ENCODE measurements around the gene CRMP1.
"Not testable (repeated sequence)": the region's sequence is repeated elsewhere in the genome, so short reads cannot be mapped to it uniquely, and the experiment has no call there.

The CRMP1 gene

DNA sequence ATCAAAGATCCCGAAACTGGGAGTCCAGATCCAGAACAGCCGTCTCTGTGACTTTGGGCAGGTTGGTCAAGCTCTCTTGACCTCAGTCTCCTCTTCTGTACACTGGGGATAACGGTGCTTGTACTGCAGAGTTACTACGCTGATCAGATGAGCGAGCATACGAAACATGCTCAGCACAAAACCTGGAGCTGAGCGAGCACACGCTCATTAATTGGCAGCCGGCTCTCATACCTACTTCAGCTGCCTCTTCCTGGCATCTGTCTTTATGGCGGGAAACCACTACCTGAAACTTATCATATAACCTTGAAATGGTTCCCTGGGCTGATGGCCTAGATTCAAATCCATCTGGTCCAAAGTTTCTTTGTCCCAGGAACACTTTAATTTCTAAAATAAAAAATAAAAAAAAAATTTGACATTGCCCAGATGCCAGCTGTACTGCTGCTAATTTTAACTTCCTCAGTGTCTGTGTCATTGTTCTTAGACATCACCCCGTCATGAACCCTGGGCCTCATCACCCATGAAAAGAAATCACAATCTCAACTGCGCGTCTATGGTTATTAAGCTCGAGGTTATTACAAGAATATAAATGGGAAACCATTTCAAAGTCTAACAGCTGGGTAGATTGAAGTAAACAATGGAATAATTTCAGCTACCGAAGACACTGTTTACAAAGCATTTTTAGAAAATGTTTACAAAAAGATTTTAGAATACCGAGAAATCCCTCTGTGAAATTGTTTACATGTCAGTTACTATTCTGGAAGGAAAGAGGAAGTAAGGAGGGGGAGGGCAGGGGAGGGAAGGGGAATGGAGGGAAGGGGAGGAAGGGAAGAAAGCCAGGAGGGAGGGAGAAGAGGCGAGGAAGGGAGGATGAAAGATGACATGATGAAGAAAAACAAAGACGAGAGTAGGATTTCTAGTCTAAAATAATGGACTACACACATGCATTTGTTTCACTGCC, 49.0 kb downstream of the CRMP1 start:
- Histone ChIP-seq H3K27ac (ENCODE audit: low read length) (no peak overlapping the region), H3K4me1 (ENCODE audit: insufficient read depth, low read length) (no peaks in the 10 kb centered on the region), H3K4me3 (ENCODE audit: low read length) (no peak overlapping the region), H3K9me3 (ENCODE audit: insufficient read depth, low read depth, low read length) (no peaks in the 10 kb centered on the region), H3K36me3 (ENCODE audit: insufficient read depth, low read depth, low read length) (peaks cover 76% of the 10 kb centered on the region), H3K9ac (ENCODE audit: low read depth, low read length) (no peak overlapping the region), H3K27me3 (ENCODE audit: insufficient read depth, low read length) (no peaks in the 10 kb centered on the region)

DNA sequence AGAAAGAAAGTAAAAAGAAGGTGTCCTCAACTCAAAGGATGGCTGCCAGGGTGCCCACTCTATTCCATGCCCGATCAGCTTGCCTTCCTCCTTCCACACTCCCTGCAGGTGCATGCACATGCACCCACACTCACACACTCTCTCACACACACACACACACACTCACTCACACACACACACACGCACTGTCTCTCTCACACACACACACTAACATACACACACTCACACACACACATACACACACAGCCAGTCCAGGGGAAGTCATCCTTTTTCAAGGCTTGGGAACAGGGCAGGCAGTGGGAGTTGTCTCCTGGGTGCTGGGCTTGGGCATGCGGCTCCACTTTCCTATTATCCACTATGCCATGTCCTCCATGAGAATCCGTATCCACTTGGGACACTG, 50.4 kb downstream of the CRMP1 start:
- Histone ChIP-seq H3K9me3 (ENCODE audit: insufficient read depth, low read depth, low read length) (no peaks in the 10 kb centered on the region), H3K27ac (ENCODE audit: low read length) (no peak overlapping the region), H3K4me3 (ENCODE audit: low read length) (no peak overlapping the region), H3K9ac (ENCODE audit: low read depth, low read length) (no peak overlapping the region), H3K4me1 (ENCODE audit: insufficient read depth, low read length) (no peaks in the 10 kb centered on the region), H3K36me3 (ENCODE audit: insufficient read depth, low read depth, low read length) (peaks cover 75% of the 10 kb centered on the region), H3K27me3 (ENCODE audit: insufficient read depth, low read length) (no peaks in the 10 kb centered on the region)

DNA sequence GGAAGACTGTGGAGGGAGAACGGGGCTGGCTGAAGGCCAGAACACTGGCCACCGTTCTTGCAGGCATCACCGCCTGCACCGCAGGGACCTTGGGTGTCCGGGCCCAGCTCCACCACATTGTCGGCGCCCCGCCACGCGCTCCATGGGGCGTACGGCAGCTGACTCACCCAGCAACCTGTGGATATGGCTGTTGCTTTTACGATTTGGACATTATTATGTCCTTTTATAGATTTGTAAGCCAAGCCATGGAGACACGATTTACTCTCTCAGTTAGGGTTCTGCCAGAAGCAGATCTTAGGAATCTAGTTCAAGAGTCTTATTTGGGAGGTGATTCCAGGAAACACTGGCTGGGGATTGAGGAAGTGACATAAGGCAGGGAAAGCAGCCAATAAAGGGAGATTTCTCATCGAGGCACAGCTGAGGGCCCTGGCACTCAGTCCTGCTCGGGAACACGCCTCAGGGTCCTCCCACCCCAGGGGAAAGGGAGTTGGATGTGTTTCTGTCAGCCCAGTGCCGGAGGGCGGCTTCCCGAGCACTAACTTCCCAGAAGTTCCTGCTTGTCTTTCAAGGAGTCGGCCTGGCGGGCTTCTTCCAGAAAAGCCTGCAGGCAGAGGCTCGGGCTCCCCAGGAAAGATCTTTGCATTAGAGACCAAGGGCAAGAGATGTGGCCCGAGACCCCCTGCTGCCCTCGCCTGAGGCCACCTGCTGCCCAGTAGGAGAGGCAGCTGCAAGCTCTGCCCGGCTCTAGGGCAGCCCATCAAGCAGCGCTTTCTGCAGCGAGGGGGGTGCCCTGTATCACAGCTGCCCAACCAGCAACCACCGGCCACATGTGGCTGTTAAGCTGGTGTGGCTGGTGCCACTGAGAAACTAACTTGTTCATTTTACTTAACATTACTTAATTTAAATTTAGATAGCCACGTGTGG, 52.9 kb downstream of the CRMP1 start:
- Histone ChIP-seq H3K4me3 (ENCODE audit: low read length) (no peak overlapping the region), H3K9ac (ENCODE audit: low read depth, low read length) (no peak overlapping the region), H3K4me1 (ENCODE audit: insufficient read depth, low read length) (no peaks in the 10 kb centered on the region), H3K27me3 (ENCODE audit: insufficient read depth, low read length) (no peaks in the 10 kb centered on the region), H3K36me3 (ENCODE audit: insufficient read depth, low read depth, low read length) (peaks cover 82% of the 10 kb centered on the region), H3K9me3 (ENCODE audit: insufficient read depth, low read depth, low read length) (no peaks in the 10 kb centered on the region), H3K27ac (ENCODE audit: low read length) (no peak overlapping the region)

- H3K27me3 ChIP-seq (ENCODE audit: insufficient read depth, low read length): no peaks in the 10 kb centered on the region
These were observed 53.6 kb downstream of the CRMP1 start for GRCh38 chr4:5839332-5839731.

DNA sequence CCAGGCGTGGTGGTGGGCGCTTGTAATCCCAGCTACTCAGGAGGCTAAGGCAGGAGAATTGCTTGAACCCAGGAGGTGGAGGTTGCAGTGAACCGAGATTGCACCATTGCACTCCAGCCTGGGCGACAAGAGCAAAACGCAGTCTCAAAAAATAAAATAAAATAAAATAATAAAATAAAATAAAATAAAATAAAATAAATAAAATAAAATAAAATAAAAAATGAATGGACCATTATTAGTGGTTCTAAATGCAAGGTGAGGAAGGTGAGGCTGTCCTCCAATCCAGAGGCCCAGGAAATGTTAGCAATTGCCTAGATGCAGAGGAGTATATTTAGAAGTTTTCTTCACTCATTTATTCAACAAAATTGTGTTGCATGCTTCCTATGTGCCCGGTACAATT, 55.4 kb downstream of the CRMP1 start:
- H3K9me3 ChIP-seq (ENCODE audit: insufficient read depth, low read depth, low read length); H3K27ac ChIP-seq (ENCODE audit: low read length); H3K27me3 ChIP-seq (ENCODE audit: insufficient read depth, low read length); H3K9ac ChIP-seq (ENCODE audit: low read depth, low read length); H3K4me1 ChIP-seq (ENCODE audit: insufficient read depth, low read length); H3K4me3 ChIP-seq (ENCODE audit: low read length): not testable (repeated sequence)
- H3K36me3 ChIP-seq (ENCODE audit: insufficient read depth, low read depth, low read length): peaks cover 85% of the 10 kb centered on the region

More at GRCh38 chr4:5839332-5839731, 53.6 kb downstream of the CRMP1 start:
- no peak overlapping the region for H3K9ac ChIP-seq (ENCODE audit: low read depth, low read length)
- H3K36me3 ChIP-seq (ENCODE audit: insufficient read depth, low read depth, low read length): peaks cover 83% of the 10 kb centered on the region
- no peaks in the 10 kb centered on the region for H3K4me1 ChIP-seq (ENCODE audit: insufficient read depth, low read length)
- no peaks in the 10 kb centered on the region for H3K9me3 ChIP-seq (ENCODE audit: insufficient read depth, low read depth, low read length)
- H3K4me3 ChIP-seq (ENCODE audit: low read length): no peak overlapping the region
- H3K27ac ChIP-seq (ENCODE audit: low read length): no peak overlapping the region

GRCh38 chr4:5836943-5837342, 55.9 kb downstream of the CRMP1 start:
- Histone ChIP-seq H3K4me1 (ENCODE audit: insufficient read depth, low read length) (no peaks in the 10 kb centered on the region), H3K9ac (ENCODE audit: low read depth, low read length) (no peak overlapping the region), H3K4me3 (ENCODE audit: low read length) (no peak overlapping the region), H3K27ac (ENCODE audit: low read length) (no peak overlapping the region), H3K27me3 (ENCODE audit: insufficient read depth, low read length) (no peaks in the 10 kb centered on the region), H3K36me3 (ENCODE audit: insufficient read depth, low read depth, low read length) (peaks cover 86% of the 10 kb centered on the region), H3K9me3 (ENCODE audit: insufficient read depth, low read depth, low read length) (no peaks in the 10 kb centered on the region)

DNA sequence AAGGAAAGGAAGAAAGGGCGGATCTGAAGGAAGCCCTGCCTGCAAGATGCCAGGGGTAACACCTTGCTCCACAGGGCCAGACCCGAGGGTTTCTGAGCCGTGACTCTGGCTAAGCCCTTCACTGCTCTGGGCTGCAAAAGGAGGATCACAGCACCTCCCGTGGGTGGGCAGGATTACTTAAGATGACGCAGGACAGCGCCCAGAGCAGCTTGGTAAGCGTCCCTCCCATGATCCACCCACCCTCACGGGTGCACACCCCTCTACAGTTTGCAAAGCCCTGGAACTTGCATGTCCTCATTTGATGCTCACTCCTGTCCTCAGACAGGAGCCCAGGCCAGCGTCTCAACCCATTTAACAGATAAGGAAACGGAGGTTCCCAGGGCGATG, 64.9 kb downstream of the CRMP1 start:
- Histone ChIP-seq H3K4me1 (ENCODE audit: insufficient read depth, low read length) (no peaks in the 10 kb centered on the region), H3K4me3 (ENCODE audit: low read length) (no peak overlapping the region), H3K9me3 (ENCODE audit: insufficient read depth, low read depth, low read length) (no peaks in the 10 kb centered on the region), H3K27ac (ENCODE audit: low read length) (no peak overlapping the region), H3K36me3 (ENCODE audit: insufficient read depth, low read depth, low read length) (peaks cover 95% of the 10 kb centered on the region), H3K9ac (ENCODE audit: low read depth, low read length) (no peak overlapping the region), H3K27me3 (ENCODE audit: insufficient read depth, low read length) (no peaks in the 10 kb centered on the region)

DNA sequence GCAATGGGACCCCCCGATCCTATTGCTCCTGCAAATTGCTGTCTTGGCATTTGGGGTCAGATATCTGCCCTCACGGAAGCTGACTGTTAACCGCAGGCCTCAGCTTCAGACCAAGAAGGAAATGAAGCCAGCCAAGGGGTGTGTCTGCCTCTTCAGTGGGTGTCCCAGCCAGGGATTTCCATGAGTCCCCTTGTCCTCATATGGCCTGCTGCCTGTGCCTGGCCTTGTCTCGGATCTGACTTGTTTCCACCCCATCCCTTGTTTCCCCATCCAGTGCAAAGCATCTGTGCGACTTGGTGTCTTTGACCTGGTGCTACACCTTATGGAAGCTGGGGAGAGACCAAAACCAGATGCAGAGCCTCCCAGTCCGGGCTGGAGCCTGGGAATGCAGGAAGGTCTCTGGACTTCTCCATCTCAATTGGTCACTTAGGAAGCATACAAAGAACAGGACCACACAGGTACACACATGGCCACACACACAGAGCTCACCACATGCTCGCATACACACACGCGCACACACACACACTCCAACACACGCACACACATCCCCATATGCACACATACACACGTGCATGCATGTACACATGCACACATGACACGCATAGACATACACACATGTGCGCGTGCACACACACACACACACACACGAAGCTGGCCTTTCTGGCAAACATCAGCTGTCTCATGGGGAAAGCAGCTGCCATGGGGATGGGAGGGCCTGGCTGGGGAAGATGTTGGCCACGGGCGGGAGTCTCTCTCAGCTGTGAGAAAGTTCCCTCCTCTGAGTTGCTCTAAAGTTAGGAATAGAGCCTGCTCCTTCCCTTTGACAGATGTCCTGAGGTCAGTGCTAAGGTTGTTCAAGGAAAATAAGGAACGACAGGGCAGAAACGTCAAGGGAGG, 65.5 kb downstream of the CRMP1 start:
- peaks cover 95% of the 10 kb centered on the region for H3K36me3 ChIP-seq (ENCODE audit: insufficient read depth, low read depth, low read length)
- no peak overlapping the region for H3K27ac ChIP-seq (ENCODE audit: low read length)
- H3K4me1 ChIP-seq (ENCODE audit: insufficient read depth, low read length): no peaks in the 10 kb centered on the region
- H3K9me3 ChIP-seq (ENCODE audit: insufficient read depth, low read depth, low read length): no peaks in the 10 kb centered on the region
- no peaks in the 10 kb centered on the region for H3K27me3 ChIP-seq (ENCODE audit: insufficient read depth, low read length)
- no peak overlapping the region for H3K9ac ChIP-seq (ENCODE audit: low read depth, low read length)
- no peak overlapping the region for H3K4me3 ChIP-seq (ENCODE audit: low read length)

GRCh38 chr4:5826437-5827107, 66.3 kb downstream of the CRMP1 start:
- no peaks in the 10 kb centered on the region for H3K9me3 ChIP-seq (ENCODE audit: insufficient read depth, low read depth, low read length)
- H3K9ac ChIP-seq (ENCODE audit: low read depth, low read length): no peak overlapping the region
- H3K4me1 ChIP-seq (ENCODE audit: insufficient read depth, low read length): no peaks in the 10 kb centered on the region
- peaks cover 96% of the 10 kb centered on the region for H3K36me3 ChIP-seq (ENCODE audit: insufficient read depth, low read depth, low read length)
- H3K27ac ChIP-seq (ENCODE audit: low read length): no peak overlapping the region
- no peak overlapping the region for H3K4me3 ChIP-seq (ENCODE audit: low read length)
- H3K27me3 ChIP-seq (ENCODE audit: insufficient read depth, low read length): no peaks in the 10 kb centered on the region

DNA sequence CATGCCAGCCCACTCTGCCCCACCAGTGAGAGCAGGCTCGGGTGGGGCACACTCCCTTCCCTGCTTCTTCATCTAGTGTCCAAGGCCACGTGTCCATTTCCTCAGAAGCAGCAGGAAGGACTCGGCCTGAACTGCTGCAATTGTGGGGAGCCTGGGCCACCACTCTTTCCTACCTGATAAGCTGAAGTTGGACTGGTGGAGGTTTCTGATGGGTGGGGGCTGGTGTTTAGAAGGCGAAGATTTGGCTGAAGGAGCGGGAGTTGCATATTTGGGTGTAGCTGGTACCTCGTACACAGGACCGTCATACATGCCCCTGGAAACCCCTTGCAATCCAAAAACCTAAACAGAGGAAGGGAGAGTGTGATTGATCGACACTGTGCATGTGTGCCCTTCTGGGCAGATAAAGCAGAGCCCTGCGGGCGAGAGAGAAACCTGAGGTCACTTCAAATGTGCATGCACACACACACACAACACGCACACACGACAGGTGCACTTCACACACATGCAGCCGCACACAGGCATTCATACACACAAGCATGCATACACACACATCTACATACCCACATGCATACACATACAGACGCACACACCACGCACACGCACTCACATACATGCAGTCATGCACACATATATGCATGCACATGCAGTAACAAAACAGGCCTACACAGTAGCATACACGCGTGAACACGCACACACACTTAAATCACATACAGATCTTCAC, 67.4 kb downstream of the CRMP1 start:
- Histone ChIP-seq H3K4me3 (ENCODE audit: low read length) (no peak overlapping the region), H3K4me1 (ENCODE audit: insufficient read depth, low read length) (no peaks in the 10 kb centered on the region), H3K27me3 (ENCODE audit: insufficient read depth, low read length) (no peaks in the 10 kb centered on the region), H3K27ac (ENCODE audit: low read length) (no peak overlapping the region), H3K36me3 (ENCODE audit: insufficient read depth, low read depth, low read length) (peaks cover 97% of the 10 kb centered on the region), H3K9ac (ENCODE audit: low read depth, low read length) (no peak overlapping the region), H3K9me3 (ENCODE audit: insufficient read depth, low read depth, low read length) (no peaks in the 10 kb centered on the region)

All from iPS-20b (cell line).